Cardiac muscle cell (in vitro differentiated cells and primary cell): ENCODE results near the gene C12orf43. TPM values are rescaled to one million over a fixed set of nuclear protein-coding genes. Genes with fewer than 3 reads are reported as not detected.

ENCODE experiments used
- DNase-seq, 2 donors: peaks; one replicate each; pipeline versions ENCODE4 v3.0.0 to v3.0.0-alpha.2; 2010 to 2017; ENCODE audit warnings: low read depth in 1 of 2, low spot score in 1 of 2
- H3K27ac ChIP-seq: fragments of 200-600 bp; sonication (generic); 2 replicates; pipeline ENCODE4 v1.5.1; 2016
- H3K27me3 ChIP-seq: fragments of 200-600 bp; sonication (generic); 2 replicates; pipeline ENCODE4 v1.6.0; 2016; ENCODE audit warnings: control low read depth
- H3K36me3 ChIP-seq: fragments of 200-600 bp; sonication (generic); 2 replicates; pipeline ENCODE4 v1.5.1; 2016; ENCODE audit warnings: control low read depth
- H3K4me1 ChIP-seq: fragments of 200-600 bp; sonication (generic); 2 replicates; pipeline ENCODE4 v1.8.1; 2017; ENCODE audit warnings: low read depth, mild to moderate bottlenecking, mixed run types
- H3K4me3 ChIP-seq: fragments of 200-600 bp; sonication (generic); 2 replicates; pipeline ENCODE4 v1.5.1; 2016; ENCODE audit warnings: mild to moderate bottlenecking
- H3K9me3 ChIP-seq: fragments of 200-600 bp; sonication (generic); 2 replicates; pipeline ENCODE4 v1.5.1; 2017; ENCODE audit warnings: low read depth, mild to moderate bottlenecking, control low read depth
- polyA plus RNA-seq: library from polyadenylated mRNA; unstranded; fragments of >200 nt; fragmentation: Nextera tagmentation; extraction: Ambion mirVana; gene quantifications from 2 replicates; pipeline ENCODE4 v1.2.1, GENCODE V29; 2016
- total RNA-seq: library from RNA; depleted of rRNA; stranded (reverse); fragments of >200 nt; gene quantifications from 2 replicates; pipeline ENCODE4 v1.2.3, GENCODE V29; 2016
- TF ChIP-seq, protein P1 (sequence below): IDR thresholded peaks from 2 replicates; pipeline ENCODE4 v1.5.1; 2012; ENCODE audit warnings: low read depth, mild to moderate bottlenecking, low read length

Gene C12orf43
- total and polyA plus RNA-seq, 2 experiments from 2014 or later = 20.5 to 24.4 TPM

- H3K4me1 ChIP-seq = no peaks in the 10 kb centered on the region
- TF ChIP-seq, protein P1, sequence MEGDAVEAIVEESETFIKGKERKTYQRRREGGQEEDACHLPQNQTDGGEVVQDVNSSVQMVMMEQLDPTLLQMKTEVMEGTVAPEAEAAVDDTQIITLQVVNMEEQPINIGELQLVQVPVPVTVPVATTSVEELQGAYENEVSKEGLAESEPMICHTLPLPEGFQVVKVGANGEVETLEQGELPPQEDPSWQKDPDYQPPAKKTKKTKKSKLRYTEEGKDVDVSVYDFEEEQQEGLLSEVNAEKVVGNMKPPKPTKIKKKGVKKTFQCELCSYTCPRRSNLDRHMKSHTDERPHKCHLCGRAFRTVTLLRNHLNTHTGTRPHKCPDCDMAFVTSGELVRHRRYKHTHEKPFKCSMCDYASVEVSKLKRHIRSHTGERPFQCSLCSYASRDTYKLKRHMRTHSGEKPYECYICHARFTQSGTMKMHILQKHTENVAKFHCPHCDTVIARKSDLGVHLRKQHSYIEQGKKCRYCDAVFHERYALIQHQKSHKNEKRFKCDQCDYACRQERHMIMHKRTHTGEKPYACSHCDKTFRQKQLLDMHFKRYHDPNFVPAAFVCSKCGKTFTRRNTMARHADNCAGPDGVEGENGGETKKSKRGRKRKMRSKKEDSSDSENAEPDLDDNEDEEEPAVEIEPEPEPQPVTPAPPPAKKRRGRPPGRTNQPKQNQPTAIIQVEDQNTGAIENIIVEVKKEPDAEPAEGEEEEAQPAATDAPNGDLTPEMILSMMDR = no peak
Observed at GRCh38 chr12:121034616-121035305, 18.5 kb upstream of the C12orf43 start.

GRCh38 chr12:121033625-121034349 lies 17.5 kb upstream of the C12orf43 start:
- Histone ChIP-seq H3K27ac (no peak overlapping the region), H3K27me3 (no peaks in the 10 kb centered on the region), H3K9me3 (no peaks in the 10 kb centered on the region), H3K36me3 (no peaks in the 10 kb centered on the region), H3K4me3 (no peak overlapping the region), H3K4me1 (no peaks in the 10 kb centered on the region)
- TF ChIP-seq, protein P1 = no peak
- peak in 1 of 2 donors; percentile 42 for DNase-seq

More at GRCh38 chr12:121034616-121035305, 18.5 kb upstream of the C12orf43 start:
- no peaks in the 10 kb centered on the region for H3K9me3 ChIP-seq
- H3K27ac ChIP-seq = no peak overlapping the region
- H3K4me3 ChIP-seq = no peak overlapping the region
- DNase-seq = no peak
- H3K36me3 ChIP-seq = no peaks in the 10 kb centered on the region
- H3K27me3 ChIP-seq = no peaks in the 10 kb centered on the region

DNA sequence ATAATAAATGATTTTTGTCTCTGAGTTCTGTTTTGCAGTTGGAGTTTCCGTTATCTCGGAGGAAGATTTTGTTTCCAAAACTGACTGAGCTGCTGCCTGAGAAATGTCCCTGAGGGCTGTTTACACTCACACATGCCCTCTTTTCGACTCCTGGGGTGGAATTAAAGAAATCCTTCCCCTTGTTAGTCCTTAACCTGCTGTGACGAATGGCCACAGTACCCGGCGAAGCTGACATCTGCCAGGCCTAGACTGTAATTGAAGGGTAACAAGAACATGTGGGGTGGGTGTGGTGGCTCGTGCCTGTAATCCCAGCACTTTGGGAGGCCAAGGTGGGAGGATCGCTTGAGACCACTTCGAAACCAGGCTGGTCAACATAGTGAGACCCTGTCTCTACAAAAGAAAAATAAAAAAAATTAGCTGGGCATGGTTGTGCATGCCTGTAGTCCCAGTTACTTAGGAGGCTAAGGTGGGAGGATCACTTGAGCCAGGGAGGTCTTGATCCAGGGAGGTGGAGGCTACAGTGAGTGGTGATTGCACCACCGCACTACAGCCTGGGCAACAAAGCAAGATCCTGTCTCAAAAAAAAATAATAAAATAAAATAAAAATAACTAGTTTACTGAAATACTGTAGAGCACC lies 14.4 kb upstream of the C12orf43 start:
- Histone ChIP-seq H3K27ac (no peak overlapping the region), H3K4me3 (no peak overlapping the region), H3K4me1 (no peaks in the 10 kb centered on the region), H3K27me3 (no peaks in the 10 kb centered on the region), H3K9me3 (no peaks in the 10 kb centered on the region), H3K36me3 (no peaks in the 10 kb centered on the region)
- TF ChIP-seq, protein P1 = no peak
- no peak for DNase-seq

DNA sequence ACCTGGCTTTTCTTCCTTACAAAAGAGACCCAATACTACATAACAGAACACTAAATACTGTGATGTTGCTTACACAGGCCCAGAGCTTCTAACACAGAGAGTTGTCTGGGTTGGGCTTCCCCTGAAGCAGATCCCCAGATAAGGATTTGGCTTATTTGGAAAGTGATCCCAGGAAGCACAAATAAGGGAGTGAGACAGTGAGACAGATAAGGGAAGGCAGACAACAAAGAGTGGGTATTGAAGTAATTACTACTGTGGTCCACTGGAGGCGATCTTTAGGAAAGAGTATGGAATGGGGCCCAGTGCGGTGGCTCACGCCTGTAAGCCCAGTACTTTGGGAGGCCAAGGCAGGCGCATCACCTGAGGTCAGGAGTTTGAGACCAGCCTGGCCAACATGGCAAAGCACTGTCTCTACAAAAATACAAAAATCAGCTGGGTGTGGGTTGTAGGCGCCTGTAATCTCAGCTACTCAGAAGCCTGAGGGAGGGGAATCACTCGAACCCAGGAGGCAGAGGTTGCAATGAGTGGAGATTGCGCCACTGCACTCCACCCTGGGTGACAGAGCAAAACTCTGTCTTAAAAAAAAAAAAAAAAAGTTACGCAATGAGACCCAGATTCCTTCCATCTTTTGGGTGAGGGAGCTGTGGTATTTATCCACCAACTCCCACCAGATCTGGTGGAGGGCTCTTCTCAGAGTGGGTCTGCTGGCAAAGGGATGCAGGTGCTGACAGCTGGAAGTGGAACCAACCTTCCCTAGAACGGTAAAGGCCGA lies 10.2 kb upstream of the C12orf43 start:
- DNase-seq = peak; percentile 17 to 19
- Histone ChIP-seq H3K4me1 (no peaks in the 10 kb centered on the region), H3K36me3 (no peaks in the 10 kb centered on the region), H3K27ac (no peak overlapping the region), H3K9me3 (no peaks in the 10 kb centered on the region), H3K27me3 (no peaks in the 10 kb centered on the region), H3K4me3 (no peak overlapping the region)
- TF ChIP-seq, protein P1 = peak; percentile 18
